H9 (cell line): Measurements from ENCODE around the gene NTRK3. TPM values are rescaled to one million over a fixed set of nuclear protein-coding genes. Genes with fewer than 3 reads are reported as not detected.

ENCODE experiments used
- DNase-seq: peaks from one replicate; pipeline ENCODE4 v3.0.0-alpha.2; 2017
- H2AFZ ChIP-seq: one replicate; pipeline ENCODE4 v1.6.1; 2013; ENCODE audit warnings: mild to moderate bottlenecking, low read length, control low read depth, moderate library complexity
- H2AK5ac ChIP-seq: 2 replicates; pipeline ENCODE4 v1.6.1; 2013; ENCODE audit warnings: low read length, control low read depth, mixed read lengths; ENCODE audit not compliant: insufficient read length
- H2BK120ac ChIP-seq: one replicate; pipeline ENCODE4 v1.6.1; 2013; ENCODE audit warnings: low read depth, mild to moderate bottlenecking, low read length, control low read depth, inconsistent platforms; ENCODE audit not compliant: poor library complexity, severe bottlenecking
- H2BK12ac ChIP-seq: 2 replicates; pipeline ENCODE4 v1.6.1; 2013; ENCODE audit warnings: low read length, control low read depth, mixed read lengths, low read depth; ENCODE audit not compliant: insufficient read length
- H2BK15ac ChIP-seq: 2 replicates; pipeline ENCODE4 v1.6.1; 2013; ENCODE audit warnings: low read depth, low read length, control low read depth
- H2BK20ac ChIP-seq: one replicate; pipeline ENCODE4 v1.6.1; 2013; ENCODE audit warnings: low read depth, mild to moderate bottlenecking, low read length, control low read depth, inconsistent platforms; ENCODE audit not compliant: poor library complexity, severe bottlenecking
- H2BK5ac ChIP-seq: 2 replicates; pipeline ENCODE4 v1.6.1; 2013; ENCODE audit warnings: low read length, control low read depth, mixed read lengths; ENCODE audit not compliant: insufficient read length
- H3K14ac ChIP-seq: 2 replicates; pipeline ENCODE4 v1.6.1; 2013; ENCODE audit warnings: low read length, control low read depth; ENCODE audit not compliant: insufficient read depth
- H3K18ac ChIP-seq: 2 replicates; pipeline ENCODE4 v1.6.1; 2013; ENCODE audit warnings: low read depth, mild to moderate bottlenecking, mixed read lengths, low read length, control low read depth; ENCODE audit not compliant: insufficient read length
- H3K23ac ChIP-seq: 2 replicates; pipeline ENCODE4 v1.6.1; 2013; ENCODE audit warnings: low read length, control low read depth, mixed read lengths, low read depth; ENCODE audit not compliant: insufficient read length
- H3K23me2 ChIP-seq: 2 replicates; pipeline ENCODE4 v1.6.1; 2013; ENCODE audit warnings: low read depth, mild to moderate bottlenecking, mixed read lengths, low read length, control low read depth; ENCODE audit not compliant: insufficient read length, poor library complexity, severe bottlenecking
- H3K27ac ChIP-seq: 2 replicates; pipeline ENCODE4 v1.5.1; 2013; ENCODE audit warnings: low read length, control low read depth, mixed read lengths, low read depth; ENCODE audit not compliant: insufficient read length
- H3K27me3 ChIP-seq: 2 replicates; pipeline ENCODE4 v1.6.1; 2013; ENCODE audit warnings: low read length, control low read depth, inconsistent platforms; ENCODE audit not compliant: insufficient read depth
- H3K4ac ChIP-seq: 2 replicates; pipeline ENCODE4 v1.6.1; 2013; ENCODE audit warnings: low read depth, mild to moderate bottlenecking, control low read depth, inconsistent platforms, low read length, moderate library complexity
- H3K4me1 ChIP-seq: 2 replicates; pipeline ENCODE4 v1.6.1; 2013; ENCODE audit warnings: low read length, control low read depth, inconsistent platforms; ENCODE audit not compliant: insufficient read depth
- H3K4me2 ChIP-seq: 2 replicates; pipeline ENCODE4 v1.6.1; 2013; ENCODE audit warnings: low read length, control low read depth, mixed read lengths; ENCODE audit not compliant: insufficient read length, insufficient read depth
- H3K56ac ChIP-seq: 2 replicates; pipeline ENCODE4 v1.6.1; 2013; ENCODE audit warnings: low read depth, mild to moderate bottlenecking, mixed read lengths, low read length, control low read depth; ENCODE audit not compliant: insufficient read length
- H3K79me1 ChIP-seq: 2 replicates; pipeline ENCODE4 v1.6.1; 2013; ENCODE audit warnings: low read depth, mild to moderate bottlenecking, moderate library complexity, low read length, control low read depth, inconsistent platforms; ENCODE audit not compliant: insufficient read depth, poor library complexity, severe bottlenecking
- H3K79me2 ChIP-seq: 2 replicates; pipeline ENCODE4 v1.6.1; 2013; ENCODE audit warnings: low read length, control low read depth, inconsistent platforms; ENCODE audit not compliant: insufficient read depth
- H3K9ac ChIP-seq: 2 replicates; pipeline ENCODE4 v1.6.1; 2013; ENCODE audit warnings: low read length, control low read depth, mixed read lengths; ENCODE audit not compliant: insufficient read length; ENCODE audit errors: extremely low read depth
- H3K9me3 ChIP-seq: one replicate; pipeline ENCODE4 v1.6.1; 2013; ENCODE audit warnings: low read depth, low read length, inconsistent platforms; ENCODE audit not compliant: control insufficient read depth
- H3T11ph ChIP-seq: one replicate; pipeline ENCODE4 v1.6.1; 2013; ENCODE audit warnings: mild to moderate bottlenecking, low read length, control low read depth, inconsistent platforms
- H4K20me1 ChIP-seq: one replicate; pipeline ENCODE4 v1.6.1; 2013; ENCODE audit not compliant: control insufficient read depth, insufficient read length, insufficient read depth
- H4K5ac ChIP-seq: 2 replicates; pipeline ENCODE4 v1.6.1; 2013; ENCODE audit warnings: low read depth, mild to moderate bottlenecking, mixed read lengths, low read length, control low read depth; ENCODE audit not compliant: insufficient read length
- H4K8ac ChIP-seq: replicated peaks from 2 replicates; pipeline ENCODE4 v1.6.1; 2013; ENCODE audit warnings: low read length, control low read depth, mixed read lengths, low read depth; ENCODE audit not compliant: insufficient read length
- H4K91ac ChIP-seq: 2 replicates; pipeline ENCODE4 v1.6.1; 2013; ENCODE audit warnings: low read depth, mild to moderate bottlenecking, moderate library complexity, mixed read lengths, low read length, control low read depth; ENCODE audit not compliant: insufficient read length
- H3K27ac Mint-ChIP-seq, 3 experiments: 2 replicates in 2 of 3; 3 replicates in 1 of 3; pipeline ENCODE4 v1.8.0; 2020 to 2021; ENCODE audit warnings: mixed read lengths in 3 of 3, mild to moderate bottlenecking in 1 of 3, moderate library complexity in 1 of 3
- H3K27me3 Mint-ChIP-seq: 2 replicates; pipeline ENCODE4 v1.8.0; 2021; ENCODE audit warnings: low read depth, mild to moderate bottlenecking, moderate library complexity, mixed read lengths
- H3K36me3 Mint-ChIP-seq, 3 experiments: 2 replicates in 2 of 3; 3 replicates in 1 of 3; pipeline ENCODE4 v1.8.0; 2020 to 2021; ENCODE audit warnings: low read depth in 3 of 3, mixed read lengths in 3 of 3; ENCODE audit not compliant: insufficient read depth in 1 of 3
- H3K4me1 Mint-ChIP-seq, 2 experiments: 2 replicates each; pipeline ENCODE4 v1.8.0; 2020; ENCODE audit warnings: mixed read lengths in 2 of 2
- H3K4me3 Mint-ChIP-seq, 2 experiments: 2 replicates in 1 of 2; 3 replicates in 1 of 2; pipeline ENCODE4 v1.8.0; 2020 to 2021; ENCODE audit warnings: mild to moderate bottlenecking in 2 of 2, mixed read lengths in 2 of 2, moderate library complexity in 1 of 2
- H3K9me3 Mint-ChIP-seq, 2 experiments: 2 replicates in 1 of 2; 3 replicates in 1 of 2; pipeline ENCODE4 v1.8.0; 2020; ENCODE audit warnings: mild to moderate bottlenecking in 2 of 2, mixed read lengths in 2 of 2, moderate library complexity in 1 of 2
- WGBS: extraction: QIAGEN DNeasy Blood & Tissue Kit; methylation state at CpG from one replicate; pipeline ENCODE4 v1.1.7; 2013; ENCODE audit warnings: missing lambda C conversion rate, low lambda C conversion rate, mixed read lengths; ENCODE audit not compliant: insufficient read length; ENCODE audit errors: extremely low coverage; 5-methylcytosine and 5-hydroxymethylcytosine counted together
- total RNA-seq: library from RNA; stranded (reverse); gene quantifications from 2 replicates; pipeline ENCODE4 v1.2.1, GENCODE V29; 2021
- TF ChIP-seq, protein P1 (sequence below): fragments of 200-600 bp; sonication (generic); conservative IDR thresholded peaks from 3 replicates; pipeline ENCODE4 v1.8.0; 2021; ENCODE audit warnings: antibody characterized with exemption, mild to moderate bottlenecking

NTRK3 gene
- total RNA-seq, 1 experiment from 2014 or later: 2.5 TPM

DNA sequence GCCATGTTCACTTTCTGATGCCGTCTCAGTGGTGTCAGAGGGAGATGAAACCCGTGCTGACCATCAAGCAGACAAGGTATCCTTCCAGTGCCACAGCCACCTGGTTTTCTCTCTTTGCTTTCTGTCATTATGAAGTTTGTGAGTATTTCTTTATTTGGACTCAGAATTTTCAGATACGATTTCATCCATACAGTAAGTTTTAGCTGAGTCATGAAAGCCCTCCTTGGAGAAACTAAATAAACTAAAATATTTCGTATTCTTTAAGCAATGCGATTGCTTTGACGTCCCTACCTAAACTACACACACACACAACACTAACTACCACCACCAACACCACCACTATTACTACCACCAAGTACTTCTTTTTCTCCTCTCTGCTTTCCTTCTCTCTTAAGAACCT, 350.1 kb downstream of the NTRK3 start:
- Histone ChIP-seq H2AFZ (no peak overlapping the region), H2BK12ac (no peak overlapping the region), H3K9me3 (no peaks in the 10 kb centered on the region), H3T11ph (no peak overlapping the region), H2AK5ac (no peak overlapping the region), H3K9ac (no peak overlapping the region), H2BK5ac (no peak overlapping the region), H2BK20ac (no peak overlapping the region), H2BK120ac (no peak overlapping the region), H3K4me1 (no peaks in the 10 kb centered on the region), H3K4ac (no peak overlapping the region), H3K14ac (no peak overlapping the region), H3K79me1 (no peaks in the 10 kb centered on the region), H3K27ac (no peak overlapping the region), H4K91ac (no peak overlapping the region), H3K27me3 (no peaks in the 10 kb centered on the region), H2BK15ac (no peak overlapping the region), H3K79me2 (no peaks in the 10 kb centered on the region), H3K23me2 (no peaks in the 10 kb centered on the region), H3K4me2 (no peak overlapping the region), H4K20me1 (no peaks in the 10 kb centered on the region), H3K56ac (no peak overlapping the region), H3K23ac (no peak overlapping the region), H3K18ac (no peak overlapping the region), H4K8ac (no peak overlapping the region), H4K5ac (no peak overlapping the region)
- Mint-ChIP-seq H3K4me3 (no peak overlapping the region), H3K27ac (no peak overlapping the region), H3K36me3 (no peaks in the 10 kb centered on the region), H3K9me3 (no peaks in the 10 kb centered on the region; a peak in 1 of 5 replicates), H3K4me1 (peaks cover 0 to 4% of the 10 kb centered on the region in 2 experiments; a peak in 2 of 4 replicates), H3K27me3 (peaks cover 6% of the 10 kb centered on the region)
- no peak for DNase-seq
- TF ChIP-seq, protein P1, sequence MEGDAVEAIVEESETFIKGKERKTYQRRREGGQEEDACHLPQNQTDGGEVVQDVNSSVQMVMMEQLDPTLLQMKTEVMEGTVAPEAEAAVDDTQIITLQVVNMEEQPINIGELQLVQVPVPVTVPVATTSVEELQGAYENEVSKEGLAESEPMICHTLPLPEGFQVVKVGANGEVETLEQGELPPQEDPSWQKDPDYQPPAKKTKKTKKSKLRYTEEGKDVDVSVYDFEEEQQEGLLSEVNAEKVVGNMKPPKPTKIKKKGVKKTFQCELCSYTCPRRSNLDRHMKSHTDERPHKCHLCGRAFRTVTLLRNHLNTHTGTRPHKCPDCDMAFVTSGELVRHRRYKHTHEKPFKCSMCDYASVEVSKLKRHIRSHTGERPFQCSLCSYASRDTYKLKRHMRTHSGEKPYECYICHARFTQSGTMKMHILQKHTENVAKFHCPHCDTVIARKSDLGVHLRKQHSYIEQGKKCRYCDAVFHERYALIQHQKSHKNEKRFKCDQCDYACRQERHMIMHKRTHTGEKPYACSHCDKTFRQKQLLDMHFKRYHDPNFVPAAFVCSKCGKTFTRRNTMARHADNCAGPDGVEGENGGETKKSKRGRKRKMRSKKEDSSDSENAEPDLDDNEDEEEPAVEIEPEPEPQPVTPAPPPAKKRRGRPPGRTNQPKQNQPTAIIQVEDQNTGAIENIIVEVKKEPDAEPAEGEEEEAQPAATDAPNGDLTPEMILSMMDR: no peak
- 100% methylated on average over 2 of the region's 6 CpGs for WGBS
